ENCODE results near the gene KIF3C. TPM values are rescaled to one million over a fixed set of nuclear protein-coding genes. Genes with fewer than 3 reads are reported as not detected.
"Not testable (repeated sequence)": the region's sequence is repeated elsewhere in the genome, so short reads cannot be mapped to it uniquely, and the experiment has no call there.

KIF3C gene
- total RNA-seq, 2 donors from 2014 or later = 0.48 to 6.7 TPM

- DNase-seq (ENCODE audit: low spot score in 2 of 2) (no peak), ATAC-seq (no peak)
- Mint-ChIP-seq H3K27ac (no peak overlapping the region), H3K9me3 (no peaks in the 10 kb centered on the region), H3K36me3 (no peaks in the 10 kb centered on the region)
Measured at GRCh38 chr2:26008095-26008494, 25.8 kb upstream of the KIF3C start.

- no peaks in the 10 kb centered on the region for H3K36me3 Mint-ChIP-seq
- DNase-seq (ENCODE audit: low spot score in 2 of 2) = no peak
- no peaks in the 10 kb centered on the region for H3K9me3 Mint-ChIP-seq
- no peak for ATAC-seq
- H3K27ac Mint-ChIP-seq = no peak overlapping the region
Measured at GRCh38 chr2:26002632-26003310, 20.5 kb upstream of the KIF3C start.

- Mint-ChIP-seq H3K36me3 (no peaks in the 10 kb centered on the region), H3K27ac (no peak overlapping the region), H3K9me3 (no peaks in the 10 kb centered on the region)
- DNase-seq (ENCODE audit: low spot score in 2 of 2) (no peak), ATAC-seq (no peak)
Measured at GRCh38 chr2:26001743-26002351, 19.6 kb upstream of the KIF3C start.

GRCh38 chr2:26000561-26001082 is 18.3 kb upstream of the KIF3C start:
- Mint-ChIP-seq H3K27ac (no peak overlapping the region), H3K36me3 (no peaks in the 10 kb centered on the region), H3K9me3 (no peaks in the 10 kb centered on the region)
- DNase-seq (ENCODE audit: low spot score in 2 of 2) = no peak
- ATAC-seq = peak in 1 of 2 donors; percentile 36

GRCh38 chr2:25999406-25999805 is 17.1 kb upstream of the KIF3C start:
- not testable (repeated sequence) for H3K36me3 Mint-ChIP-seq; H3K9me3 Mint-ChIP-seq; DNase-seq (ENCODE audit: low spot score in 2 of 2); ATAC-seq
- H3K27ac Mint-ChIP-seq = peak overlapping the region in 1 of 2 donors; percentile 37

- not testable (repeated sequence) for ATAC-seq; H3K9me3 Mint-ChIP-seq; H3K36me3 Mint-ChIP-seq; DNase-seq (ENCODE audit: low spot score in 2 of 2)
- peak overlapping the region in 1 of 2 donors; percentile 22 for H3K27ac Mint-ChIP-seq
Measured at GRCh38 chr2:25998816-25999383, 16.6 kb upstream of the KIF3C start.

- ATAC-seq (no peak), DNase-seq (ENCODE audit: low spot score in 2 of 2) (no peak)
- Mint-ChIP-seq H3K9me3 (no peaks in the 10 kb centered on the region), H3K36me3 (no peaks in the 10 kb centered on the region), H3K27ac (no peak overlapping the region)
Measured at GRCh38 chr2:25996844-25997243, 14.5 kb upstream of the KIF3C start.

GRCh38 chr2:25994509-25994908 is 12.2 kb upstream of the KIF3C start:
- ATAC-seq = no peak
- H3K27ac Mint-ChIP-seq = no peak overlapping the region
- no peaks in the 10 kb centered on the region for H3K9me3 Mint-ChIP-seq
- H3K36me3 Mint-ChIP-seq = no peaks in the 10 kb centered on the region
- DNase-seq (ENCODE audit: low spot score in 2 of 2) = no peak

GRCh38 chr2:25993049-25993448 is 10.8 kb upstream of the KIF3C start:
- Mint-ChIP-seq H3K36me3 (no peaks in the 10 kb centered on the region), H3K27ac (no peak overlapping the region), H3K9me3 (no peaks in the 10 kb centered on the region)
- no peak for DNase-seq (ENCODE audit: low spot score in 2 of 2)
- ATAC-seq = no peak

GRCh38 chr2:25992556-25992955 is 10.3 kb upstream of the KIF3C start:
- no peaks in the 10 kb centered on the region for H3K9me3 Mint-ChIP-seq
- ATAC-seq (no peak), DNase-seq (ENCODE audit: low spot score in 2 of 2) (no peak)
- H3K27ac Mint-ChIP-seq = no peak overlapping the region
- no peaks in the 10 kb centered on the region for H3K36me3 Mint-ChIP-seq

- no peaks in the 10 kb centered on the region for H3K36me3 Mint-ChIP-seq
- no peak overlapping the region for H3K27ac Mint-ChIP-seq
- peak in 1 of 2 donors; percentile 51 for ATAC-seq
- no peaks in the 10 kb centered on the region for H3K9me3 Mint-ChIP-seq
- no peak for DNase-seq (ENCODE audit: low spot score in 2 of 2)
Measured at GRCh38 chr2:25991965-25992364, 9.7 kb upstream of the KIF3C start.

GRCh38 chr2:25989154-25989553 is 6.9 kb upstream of the KIF3C start:
- DNase-seq (ENCODE audit: low spot score in 2 of 2) (no peak), ATAC-seq (no peak)
- Mint-ChIP-seq H3K36me3 (no peaks in the 10 kb centered on the region), H3K27ac (no peak overlapping the region), H3K9me3 (no peaks in the 10 kb centered on the region)

GRCh38 chr2:25988134-25988533 is 5.8 kb upstream of the KIF3C start:
- DNase-seq (ENCODE audit: low spot score in 2 of 2) (no peak), ATAC-seq (no peak)
- Mint-ChIP-seq H3K27ac (no peak overlapping the region), H3K36me3 (no peaks in the 10 kb centered on the region), H3K9me3 (no peaks in the 10 kb centered on the region)

GRCh38 chr2:25983735-25984134 is 1.4 kb upstream of the KIF3C start:
- ATAC-seq (no peak), DNase-seq (ENCODE audit: low spot score in 2 of 2) (no peak)
- no peaks in the 10 kb centered on the region for H3K9me3 Mint-ChIP-seq
- H3K36me3 Mint-ChIP-seq = no peaks in the 10 kb centered on the region
- H3K27ac Mint-ChIP-seq = no peak overlapping the region

GRCh38 chr2:25982968-25983280 is 627 bp upstream of the KIF3C start:
- no peaks in the 10 kb centered on the region for H3K9me3 Mint-ChIP-seq

GRCh38 chr2:25981596-25982272 is 563 bp downstream of the KIF3C start:
- DNase-seq (ENCODE audit: low spot score in 2 of 2) (no peak), ATAC-seq (peak; percentile 43 to 59)
- no peaks in the 10 kb centered on the region for H3K36me3 Mint-ChIP-seq
- H3K27ac Mint-ChIP-seq = peak overlapping the region in 1 of 2 donors; percentile 74
- H3K9me3 Mint-ChIP-seq = no peaks in the 10 kb centered on the region

More at GRCh38 chr2:25982968-25983280, 627 bp upstream of the KIF3C start:
- DNase-seq (ENCODE audit: low spot score in 2 of 2) = no peak
- Mint-ChIP-seq H3K36me3 (no peaks in the 10 kb centered on the region), H3K27ac (peak overlapping the region in 1 of 2 donors; percentile 68)
- ATAC-seq = no peak

- H3K9me3 Mint-ChIP-seq = no peaks in the 10 kb centered on the region
- ATAC-seq = no peak
- no peak overlapping the region for H3K27ac Mint-ChIP-seq
Measured at GRCh38 chr2:25980951-25981350, 1.3 kb downstream of the KIF3C start.

More at GRCh38 chr2:25980951-25981350, 1.3 kb downstream of the KIF3C start:
- no peak for DNase-seq (ENCODE audit: low spot score in 2 of 2)
- no peaks in the 10 kb centered on the region for H3K36me3 Mint-ChIP-seq

Measured in activated naive CD4-positive, alpha-beta T cell treated with anti-CD3 and anti-CD28 coated beads, Interleukin-2, amount 50 U/mL, for 72 hours (primary cell).